Cerebellar nuclear complex (tissue), 1 donor: ENCODE measurements around the gene CCDC7.
"Not testable (repeated sequence)": the region's sequence is repeated elsewhere in the genome, so short reads cannot be mapped to it uniquely, and the experiment has no call there.

Source experiments
- DNase-seq, 2 experiments: peaks; one replicate each; lab custom pipeline; 2025; lab: John Stamatoyannopoulos, UW

The CCDC7 gene

GRCh38 chr10:32454148-32454547, 8.2 kb downstream of the CCDC7 start:
- DNase-seq = no peak

GRCh38 chr10:32459051-32459698, 13.2 kb downstream of the CCDC7 start:
- DNase-seq = no peak

- DNase-seq = no peak
These were observed 15.3 kb downstream of the CCDC7 start for GRCh38 chr10:32461203-32461602.

- no peak for DNase-seq
These were observed 25.3 kb downstream of the CCDC7 start for GRCh38 chr10:32471232-32471631.

GRCh38 chr10:32477499-32477898, 31.6 kb downstream of the CCDC7 start:
- no peak for DNase-seq

- no peak for DNase-seq
These were observed 35.7 kb downstream of the CCDC7 start for GRCh38 chr10:32481606-32482005.

- DNase-seq = not testable (repeated sequence)
These were observed 37.1 kb downstream of the CCDC7 start for GRCh38 chr10:32483019-32483502.

- not testable (repeated sequence) for DNase-seq
These were observed 42.1 kb downstream of the CCDC7 start for GRCh38 chr10:32488038-32488437.

- no peak for DNase-seq
These were observed 43.2 kb downstream of the CCDC7 start for GRCh38 chr10:32489158-32489557.

- no peak for DNase-seq
These were observed 44.0 kb downstream of the CCDC7 start for GRCh38 chr10:32489901-32490300.

- not testable (repeated sequence) for DNase-seq
These were observed 48.6 kb downstream of the CCDC7 start for GRCh38 chr10:32494562-32494961.

GRCh38 chr10:32500136-32500535, 54.2 kb downstream of the CCDC7 start:
- not testable (repeated sequence) for DNase-seq

GRCh38 chr10:32501906-32502305, 56.0 kb downstream of the CCDC7 start:
- DNase-seq = no peak

GRCh38 chr10:32505762-32506420, 60.0 kb downstream of the CCDC7 start:
- DNase-seq = not testable (repeated sequence)

GRCh38 chr10:32511599-32511998, 65.7 kb downstream of the CCDC7 start:
- DNase-seq = no peak

- DNase-seq = no peak
These were observed 70.9 kb downstream of the CCDC7 start for GRCh38 chr10:32516567-32517495.

GRCh38 chr10:32530231-32530630, 84.3 kb downstream of the CCDC7 start:
- no peak for DNase-seq

GRCh38 chr10:32538256-32538655, 92.3 kb downstream of the CCDC7 start:
- DNase-seq = no peak

GRCh38 chr10:32540691-32541470, 94.9 kb downstream of the CCDC7 start:
- DNase-seq = no peak

GRCh38 chr10:32548208-32548607, 102.3 kb downstream of the CCDC7 start:
- DNase-seq = no peak

GRCh38 chr10:32556783-32557395, 110.9 kb downstream of the CCDC7 start:
- DNase-seq = no peak
